Measurements from ENCODE around the gene SLC6A19.
"Not testable (repeated sequence)": the region's sequence is repeated elsewhere in the genome, so short reads cannot be mapped to it uniquely, and the experiment has no call there.

SLC6A19 gene

DNA sequence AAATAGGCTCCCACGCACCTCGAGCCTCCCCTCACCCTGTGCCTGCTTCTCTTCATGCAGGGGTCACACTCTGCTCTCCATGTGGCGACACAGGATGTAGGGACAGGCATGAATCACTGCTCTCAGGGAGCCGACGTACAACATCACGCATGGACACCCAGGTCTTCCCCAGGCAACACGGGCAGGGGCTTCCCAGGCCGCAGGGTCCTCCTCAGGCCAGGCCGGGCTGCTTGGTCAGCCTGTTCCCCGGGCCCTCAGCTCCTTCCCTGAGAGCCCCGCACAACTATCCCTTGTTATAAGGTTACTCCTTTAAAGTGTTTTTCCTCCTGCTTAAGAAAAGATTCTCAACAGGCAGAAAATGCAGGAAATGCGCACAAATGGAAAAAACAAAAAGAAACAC is 24.8 kb downstream of the SLC6A19 start:
- no peak for DNase-seq

DNA sequence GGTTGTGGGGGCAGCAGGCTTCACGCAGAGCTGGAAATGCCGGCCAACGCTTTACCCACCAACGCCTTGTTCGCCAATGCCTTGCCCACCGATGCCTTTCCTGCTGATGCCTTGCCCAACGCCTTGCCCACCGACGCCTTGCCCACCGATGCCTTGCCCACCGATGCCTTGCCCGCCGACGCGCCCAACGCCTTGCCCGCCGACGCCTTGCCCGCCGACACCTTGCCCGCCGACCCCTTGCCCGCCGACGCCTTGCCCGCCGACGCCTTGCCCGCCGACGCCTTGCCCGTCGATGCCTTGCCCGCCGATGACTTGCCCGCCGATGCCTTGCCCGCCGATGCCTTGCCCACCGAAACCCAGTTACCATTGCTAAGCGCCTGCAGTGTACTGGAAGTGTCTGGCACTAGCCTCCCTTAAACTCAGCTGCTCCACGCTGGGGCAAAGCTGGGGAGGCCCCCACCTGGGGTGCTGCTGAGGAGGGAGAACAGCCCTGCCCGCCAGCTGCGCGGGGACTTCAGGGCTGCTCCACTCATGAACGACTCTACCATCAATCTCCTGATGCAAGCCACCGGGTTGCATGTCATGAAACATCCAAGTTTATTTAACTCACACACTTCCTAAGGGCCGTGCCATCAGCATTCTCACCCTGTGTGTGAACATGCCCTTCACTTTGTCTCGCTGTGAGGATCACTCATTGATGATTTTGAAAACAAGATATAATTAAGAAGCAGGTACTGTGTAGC is 25.6 kb downstream of the SLC6A19 start:
- DNase-seq = no peak

GRCh38 chr5:1227667-1228066 is 26.3 kb downstream of the SLC6A19 start:
- no peak for DNase-seq

DNA sequence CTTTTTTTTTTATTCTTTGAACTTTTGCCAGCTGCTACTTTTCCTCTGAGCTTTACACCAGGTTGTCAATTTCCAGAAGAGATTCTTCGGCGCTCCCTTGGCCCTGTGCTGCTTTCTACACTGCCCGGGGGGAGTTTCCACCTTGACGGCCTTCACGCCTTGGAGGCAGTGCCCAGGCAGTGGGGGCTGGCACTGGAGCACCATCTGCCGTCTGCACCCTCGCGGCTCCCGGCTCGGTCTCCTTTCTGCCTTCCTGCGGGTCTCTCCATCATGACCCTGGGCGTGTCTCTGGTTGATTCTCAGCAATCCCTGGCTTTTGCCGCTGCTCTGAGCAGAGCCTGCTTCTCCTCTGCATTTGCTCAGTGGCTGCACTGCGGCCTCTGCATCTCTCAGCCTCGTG is 26.7 kb downstream of the SLC6A19 start:
- no peak for DNase-seq

DNA sequence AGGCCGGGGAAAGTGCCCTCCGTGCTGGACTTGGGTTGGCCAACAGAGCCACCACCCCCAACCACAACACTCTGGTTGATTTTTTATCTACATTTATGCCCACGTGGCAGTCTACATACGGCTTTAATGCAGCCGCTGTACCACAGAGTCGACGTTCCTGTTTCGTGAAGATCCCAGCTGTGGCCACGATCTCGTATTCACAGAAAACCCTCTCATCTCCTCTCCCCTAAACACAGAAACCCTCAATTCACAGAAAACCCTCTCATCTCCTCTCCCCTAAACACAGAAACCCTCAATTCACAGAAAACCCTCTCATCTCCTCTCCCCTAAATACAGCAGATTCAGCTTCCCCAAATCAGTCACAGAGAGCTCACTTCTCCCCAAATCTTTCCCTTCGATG is 27.6 kb downstream of the SLC6A19 start:
- DNase-seq = not testable (repeated sequence)

- no peak for DNase-seq
These were observed 28.4 kb downstream of the SLC6A19 start for GRCh38 chr5:1229822-1230221.

GRCh38 chr5:1230551-1230950 is 29.2 kb downstream of the SLC6A19 start:
- DNase-seq = no peak

- DNase-seq = no peak
These were observed 30.0 kb downstream of the SLC6A19 start for GRCh38 chr5:1231354-1231905.

DNA sequence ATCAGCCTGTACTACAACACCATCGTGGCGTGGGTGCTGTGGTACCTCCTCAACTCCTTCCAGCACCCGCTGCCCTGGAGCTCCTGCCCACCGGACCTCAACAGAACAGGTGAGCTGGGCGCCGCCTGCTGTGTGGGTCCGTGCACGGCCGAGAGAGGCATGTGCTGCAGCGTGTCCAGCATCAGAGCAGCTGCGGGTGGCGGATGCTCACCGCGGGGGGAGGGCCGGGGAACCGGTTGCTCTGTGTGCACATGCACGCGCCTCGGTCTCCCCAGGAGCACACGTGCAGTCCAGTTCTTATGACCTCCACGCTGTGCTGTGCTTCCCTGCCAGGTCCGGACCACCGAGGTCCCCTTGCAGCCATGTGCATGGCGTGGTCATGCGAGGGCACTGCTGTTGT is 31.4 kb downstream of the SLC6A19 start:
- no peak for DNase-seq

DNA sequence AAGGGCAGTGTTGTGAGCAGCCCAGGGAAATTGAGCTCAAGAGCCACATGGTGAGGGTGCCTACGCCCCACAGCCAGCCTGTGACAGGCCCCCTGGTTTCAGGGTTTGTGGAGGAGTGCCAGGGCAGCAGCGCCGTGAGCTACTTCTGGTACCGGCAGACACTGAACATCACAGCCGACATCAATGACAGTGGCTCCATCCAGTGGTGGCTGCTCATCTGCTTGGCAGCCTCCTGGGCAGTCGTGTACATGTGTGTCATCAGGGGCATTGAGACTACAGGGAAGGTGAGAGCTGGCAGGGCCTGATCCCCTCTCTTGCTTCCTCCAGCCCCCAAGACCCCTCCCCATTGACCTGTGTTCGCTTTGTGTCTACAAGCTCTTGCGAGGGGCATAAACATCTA is 34.0 kb downstream of the SLC6A19 start:
- DNase-seq = no peak

DNA sequence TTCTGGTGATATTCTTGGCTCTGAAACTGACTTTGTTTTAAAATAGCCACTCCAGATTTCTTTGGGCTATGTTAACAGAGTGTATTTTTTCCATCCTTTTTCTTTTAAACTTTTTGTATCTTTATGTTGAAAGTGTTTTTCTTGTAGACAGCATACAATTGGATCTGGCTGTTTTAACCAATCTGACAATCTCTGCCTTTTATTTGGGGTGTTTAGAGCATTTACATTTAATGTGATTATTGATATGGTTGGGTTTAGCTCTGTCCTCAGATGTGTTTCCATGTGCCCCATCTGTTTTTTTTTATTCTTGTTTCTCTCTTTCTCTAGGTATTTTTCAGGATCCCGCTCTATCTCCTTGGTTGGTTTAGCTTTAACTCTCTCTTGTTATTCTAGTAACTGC is 34.4 kb downstream of the SLC6A19 start:
- no peak for DNase-seq

DNA sequence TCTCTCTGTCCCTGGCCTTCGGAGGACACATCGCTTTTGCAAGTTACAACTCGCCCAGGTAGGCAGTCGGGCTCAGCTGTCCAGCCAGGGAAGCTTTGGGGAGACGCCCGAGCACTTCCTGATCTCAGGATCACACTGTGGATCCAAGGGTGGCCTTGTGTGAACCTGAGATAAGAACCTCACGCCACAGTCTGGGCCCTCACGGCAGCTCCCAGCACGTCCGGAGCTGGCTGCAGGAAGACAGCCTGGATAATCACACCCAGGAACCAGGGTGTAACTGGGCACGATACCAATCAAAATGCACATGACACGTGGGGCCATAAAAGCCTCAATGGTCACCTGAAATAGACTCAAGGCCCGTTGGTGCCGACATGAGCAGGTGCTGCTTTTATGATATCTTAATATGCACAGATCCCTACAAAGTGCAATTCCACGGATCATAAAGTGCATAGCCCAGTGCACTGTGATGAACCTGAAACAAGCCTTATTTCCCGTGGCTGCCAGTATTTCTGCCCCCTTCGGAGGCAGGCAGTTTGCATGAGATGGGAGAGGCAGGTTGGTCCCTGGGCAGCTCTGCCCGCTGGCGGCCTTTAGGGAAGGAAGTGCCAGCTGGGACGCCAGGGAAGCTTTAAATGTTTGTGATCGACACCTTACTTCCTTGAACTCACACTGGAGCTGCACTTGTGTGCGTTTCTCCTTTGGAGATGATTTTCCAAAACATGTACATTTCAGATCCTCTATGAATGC is 38.3 kb downstream of the SLC6A19 start:
- DNase-seq = no peak

DNA sequence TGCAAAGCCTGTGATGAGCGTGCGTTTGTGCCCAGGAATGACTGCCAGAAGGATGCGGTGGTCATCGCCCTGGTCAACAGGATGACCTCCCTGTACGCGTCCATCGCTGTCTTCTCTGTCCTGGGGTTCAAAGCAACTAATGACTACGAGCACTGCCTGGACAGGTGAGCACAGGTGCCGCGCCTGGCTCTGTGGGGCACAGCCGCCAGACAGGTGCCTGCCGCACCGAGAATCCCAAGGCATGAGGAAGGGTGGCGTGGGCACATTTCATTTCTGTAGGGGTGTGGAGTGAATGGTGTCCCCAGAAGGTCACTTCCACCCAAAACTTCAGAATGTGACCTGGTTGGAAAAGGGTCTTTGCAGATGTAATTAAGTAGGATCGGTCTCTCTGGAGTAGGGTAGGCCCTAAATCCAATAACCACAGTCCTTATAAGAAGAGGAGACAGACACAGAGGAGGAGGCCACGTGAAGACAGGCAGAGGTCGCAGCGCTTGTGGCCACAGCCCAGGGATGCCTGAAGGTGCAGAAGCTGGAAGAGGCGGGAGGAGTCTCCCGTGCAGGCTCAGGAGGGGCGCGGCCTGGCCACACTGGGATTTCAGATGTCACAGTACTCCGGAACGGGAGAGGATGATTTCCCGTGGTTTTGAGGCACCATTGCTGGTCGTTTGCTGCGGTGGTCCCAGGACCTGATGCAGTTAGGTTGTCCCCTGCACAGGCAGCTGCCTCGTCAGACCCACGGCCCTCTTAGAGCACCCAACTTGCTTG is 39.3 kb downstream of the SLC6A19 start:
- no peak for DNase-seq

DNA sequence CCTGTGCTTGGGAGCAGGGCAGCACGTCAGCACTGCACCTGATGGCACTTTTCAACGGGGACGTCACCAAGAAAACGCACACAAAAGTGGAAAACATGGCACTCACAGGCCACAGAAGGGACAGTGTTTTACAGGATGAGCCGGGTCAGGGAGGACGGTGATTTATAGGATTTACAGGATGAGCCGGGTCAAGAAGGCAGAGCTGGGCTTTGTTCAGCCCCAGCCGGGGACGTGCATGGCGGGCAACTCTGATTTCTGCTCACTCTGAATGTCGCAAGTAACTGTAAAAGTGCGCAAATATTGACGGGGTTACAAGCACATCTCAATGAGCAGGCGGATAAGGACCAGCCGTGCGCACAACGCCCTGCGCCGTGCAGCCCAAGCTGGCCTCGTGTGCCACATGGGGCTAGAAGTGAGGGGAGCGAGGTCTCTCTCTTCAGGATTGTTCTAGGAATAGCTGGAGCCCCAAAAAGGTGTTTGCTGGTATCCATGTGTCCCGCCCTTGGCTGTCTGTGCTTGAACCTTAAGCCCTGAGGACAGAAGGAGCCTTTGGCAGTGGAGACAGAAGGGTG is 40.2 kb downstream of the SLC6A19 start:
- DNase-seq = no peak

DNA sequence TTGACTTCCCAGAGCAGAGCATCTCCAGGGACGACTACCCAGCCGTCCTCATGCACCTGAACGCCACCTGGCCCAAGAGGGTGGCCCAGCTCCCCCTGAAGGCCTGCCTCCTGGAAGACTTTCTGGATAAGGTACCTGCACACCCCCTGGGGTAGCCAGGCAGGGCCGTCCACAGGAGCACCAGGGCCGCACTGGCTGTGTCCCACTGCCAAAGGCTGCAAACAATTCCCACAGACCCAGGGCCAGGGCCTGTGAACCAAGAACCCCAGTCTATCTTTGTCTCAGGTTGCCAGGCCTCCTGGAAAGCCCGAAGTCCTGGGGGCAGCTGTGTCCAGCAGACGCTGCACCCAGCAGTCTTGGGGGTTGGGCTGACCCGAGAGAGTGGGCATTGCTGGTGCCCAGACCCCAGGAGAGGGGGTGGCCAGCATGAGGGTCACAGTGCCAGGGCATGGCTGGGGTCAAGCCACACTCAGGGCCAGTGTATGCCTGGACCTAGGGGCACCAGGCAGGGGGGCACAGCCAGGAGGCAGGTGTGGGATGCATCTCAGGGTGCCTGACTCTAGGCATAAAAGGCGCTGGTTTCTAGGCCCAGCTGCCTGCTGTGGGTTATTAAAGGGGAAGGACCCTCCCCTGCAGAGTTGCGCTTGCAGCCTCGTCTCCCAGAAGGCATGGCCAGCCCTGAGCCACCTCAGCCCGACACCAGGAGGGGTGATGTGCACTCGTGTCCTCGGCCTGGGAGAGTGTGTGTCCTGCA is 41.5 kb downstream of the SLC6A19 start:
- DNase-seq = no peak

GRCh38 chr5:1243487-1244130 is 42.2 kb downstream of the SLC6A19 start:
- DNase-seq = no peak

- DNase-seq = no peak
These were observed 42.9 kb downstream of the SLC6A19 start for GRCh38 chr5:1244255-1244654.

GRCh38 chr5:1244976-1245375 is 43.6 kb downstream of the SLC6A19 start:
- DNase-seq = no peak

DNA sequence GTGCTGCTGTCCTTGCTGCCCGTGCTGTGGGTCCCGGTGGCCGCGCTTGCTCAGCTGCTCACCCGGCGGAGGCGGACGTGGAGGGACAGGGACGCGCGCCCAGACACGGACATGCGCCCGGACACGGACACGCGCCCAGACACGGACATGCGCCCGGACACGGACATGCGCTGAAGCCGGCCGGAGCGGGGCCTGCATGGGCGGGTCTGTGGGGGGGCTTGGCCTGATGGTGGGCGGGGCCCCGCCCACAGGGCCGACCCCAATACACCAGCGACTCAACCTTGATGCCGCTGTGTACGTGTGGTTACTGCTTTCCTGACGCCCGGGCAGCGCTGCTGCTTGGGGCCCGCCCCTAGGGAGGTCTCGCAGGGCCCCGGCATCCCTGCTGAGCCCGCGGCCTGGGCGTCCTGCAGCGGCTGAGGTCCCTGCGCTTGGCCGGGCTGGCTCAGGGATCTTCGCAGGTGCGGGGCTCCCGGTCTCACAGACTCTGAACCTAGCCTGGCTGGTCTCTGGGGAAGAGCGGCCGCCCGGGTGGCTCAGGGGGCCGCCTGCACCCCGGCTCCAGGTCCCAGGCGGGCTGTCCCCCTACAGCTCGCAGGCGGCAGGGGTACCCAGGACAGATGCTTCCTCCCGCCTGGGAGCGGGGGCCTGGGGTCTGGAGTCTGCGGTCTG is 44.6 kb downstream of the SLC6A19 start:
- no peak for DNase-seq

DNA sequence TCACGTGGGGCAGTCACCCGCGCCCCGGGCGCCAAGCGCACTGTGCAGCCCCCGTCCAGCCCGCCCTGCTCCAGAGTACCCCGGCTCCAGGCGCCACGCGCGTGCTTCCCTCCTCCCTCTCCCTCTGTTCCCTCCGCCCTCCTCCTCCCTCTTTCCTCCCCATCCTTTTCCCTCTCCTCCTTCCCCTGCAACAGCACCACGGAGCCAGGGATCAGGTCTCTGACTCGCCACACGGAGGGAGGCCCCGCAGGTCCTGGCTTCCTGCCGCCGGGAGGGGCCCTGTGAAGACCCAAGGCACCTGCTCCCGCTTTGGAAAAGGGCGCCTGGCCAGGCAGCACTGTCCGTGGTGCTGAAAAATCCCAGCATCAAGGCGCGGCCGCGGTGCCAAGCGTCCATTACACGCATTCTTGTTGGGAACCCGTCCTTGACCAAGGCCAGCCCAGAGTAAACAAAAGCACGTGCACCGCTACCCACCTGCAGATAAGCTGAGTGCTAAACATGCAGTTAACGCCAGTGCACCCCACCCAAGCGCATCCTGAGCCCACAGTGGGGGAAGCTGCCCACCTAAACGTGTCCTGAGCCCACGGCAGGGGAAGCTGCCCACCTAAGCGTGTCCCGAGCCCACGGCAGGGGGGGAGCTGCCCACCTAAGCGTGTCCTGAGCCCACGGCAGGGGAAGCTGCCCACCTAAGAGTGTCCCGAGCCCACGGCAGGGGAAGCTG is 45.5 kb downstream of the SLC6A19 start:
- DNase-seq = no peak

- DNase-seq = no peak
These were observed 46.4 kb downstream of the SLC6A19 start for GRCh38 chr5:1247811-1248210.

Data from GDM1 (cell line).